Endothelial cell of umbilical vein (primary cell): ENCODE measurements around the gene SP2. TPM values are rescaled to one million over a fixed set of nuclear protein-coding genes. Genes with fewer than 3 reads are reported as not detected.

Source experiments
- BruUV-seq: library from RNA; stranded (reverse); fragments of 400-500 nt; replicated peaks from 2 replicates; lab custom pipeline; 2021; lab: Mats Ljungman, UMichigan
- CTCF ChIA-PET: fragments of 300-600, 350-600 bp; sonication (Branson Sonifier 250); formaldehyde crosslinking; loops from one replicate; lab custom pipeline; 2021; ENCODE audit warnings: antibody characterized with exemption, inconsistent platforms; lab: Charles Lee
- POLR2A ChIA-PET: fragments of 300-600, 350-600 bp; sonication (Branson Sonifier 250); formaldehyde crosslinking; loops from one replicate; lab custom pipeline; 2021; ENCODE audit warnings: antibody characterized with exemption, inconsistent platforms; lab: Charles Lee
- DNase-seq: peaks from one replicate; pipeline ENCODE4 v3.0.0-alpha.2; 2011; ENCODE audit warnings: low read depth, low spot score
- FAIRE-seq: peaks from 2 replicates; lab custom pipeline; 2011; peaks lifted over from hg19 to GRCh38; lab: Jason Lieb, UNC
- H2AFZ ChIP-seq: 2 replicates; pipeline ENCODE4 v1.6.0; 2012; ENCODE audit warnings: low read depth, low read length, control low read depth, inconsistent platforms
- H3K27ac ChIP-seq: 2 replicates; pipeline ENCODE4 v1.5.1; 2011; ENCODE audit warnings: low read depth, mild to moderate bottlenecking, control low read depth, low read length, moderate library complexity; ENCODE audit not compliant: insufficient read depth
- H3K27me3 ChIP-seq, 2 experiments: 2 replicates each; pipeline versions ENCODE4 v1.6.0 to v1.6.1; 2011; ENCODE audit warnings: low read length in 2 of 2, mixed read lengths in 1 of 2; ENCODE audit not compliant: control insufficient read depth in 2 of 2, insufficient read depth in 2 of 2
- H3K36me3 ChIP-seq, 2 experiments: 2 replicates in 1 of 2; 3 replicates in 1 of 2; pipeline ENCODE4 v1.5.1; 2011; ENCODE audit warnings: low read length in 2 of 2, mild to moderate bottlenecking in 1 of 2, moderate library complexity in 1 of 2; ENCODE audit not compliant: control insufficient read depth in 2 of 2, insufficient read depth in 2 of 2; ENCODE audit errors: extremely low read depth in 1 of 2
- H3K4me1 ChIP-seq: 3 replicates; pipeline ENCODE4 v1.5.1; 2011; ENCODE audit warnings: mild to moderate bottlenecking, low read length; ENCODE audit not compliant: control insufficient read depth, insufficient read depth; ENCODE audit errors: extremely low read depth
- H3K4me2 ChIP-seq: 2 replicates; pipeline ENCODE4 v1.6.1; 2011; ENCODE audit warnings: low read length, control low read depth, mixed read lengths; ENCODE audit not compliant: insufficient read depth
- H3K4me3 ChIP-seq, 3 experiments: fragments of 200-600 bp in 1 of 3; sonication (generic), shearing (Covaris generic) in 1 of 3; replicated peaks in 1 of 3; 2 replicates each; pipeline ENCODE4 v1.5.1; 2011 to 2016; ENCODE audit warnings: control low read depth in 3 of 3, low read length in 3 of 3, mild to moderate bottlenecking in 2 of 3, inconsistent platforms in 1 of 3, low read depth in 1 of 3, moderate library complexity in 1 of 3; ENCODE audit not compliant: insufficient read depth in 1 of 3
- H3K79me2 ChIP-seq: 2 replicates; pipeline ENCODE4 v1.6.0; 2012; ENCODE audit warnings: low read length, inconsistent platforms; ENCODE audit not compliant: control insufficient read depth, insufficient read depth
- H3K9ac ChIP-seq: replicated peaks from 2 replicates; pipeline ENCODE3; 2011; ENCODE audit warnings: low read length, control low read depth; ENCODE audit not compliant: insufficient read depth; ENCODE audit errors: extremely low read depth
- H3K9me1 ChIP-seq: replicated peaks from 3 replicates; pipeline ENCODE4 v1.6.0; 2011; ENCODE audit warnings: mild to moderate bottlenecking, low read length; ENCODE audit not compliant: control insufficient read depth, insufficient read depth; ENCODE audit errors: extremely low read depth
- H3K9me3 ChIP-seq: replicated peaks from 2 replicates; pipeline ENCODE4 v1.5.1; 2012; ENCODE audit warnings: low read length, inconsistent platforms; ENCODE audit not compliant: control insufficient read depth, insufficient read depth
- H4K20me1 ChIP-seq: replicated peaks from 2 replicates; pipeline ENCODE3; 2011; ENCODE audit warnings: mild to moderate bottlenecking, low read length; ENCODE audit not compliant: control insufficient read depth, insufficient read depth; ENCODE audit errors: extremely low read depth
- CTCF ChIP-seq, 2 donors: IDR thresholded peaks; 1 replicate in 1 of 2; 2 replicates in 1 of 2; pipeline ENCODE4 v1.5.1; 2011; ENCODE audit warnings: low read length in 2 of 2, mild to moderate bottlenecking in 2 of 2, moderate library complexity in 2 of 2, control low read depth in 1 of 2, inconsistent platforms in 1 of 2, low read depth in 1 of 2; ENCODE audit not compliant: insufficient read depth in 1 of 2; ENCODE audit errors: extremely low read depth in 1 of 2
- EZH2 ChIP-seq: IDR thresholded peaks from 2 replicates; pipeline ENCODE4 v1.6.1; 2012; ENCODE audit warnings: borderline replicate concordance, low read depth, mild to moderate bottlenecking, moderate library complexity, low read length, inconsistent platforms; ENCODE audit not compliant: severe bottlenecking
- FOS ChIP-seq: IDR thresholded peaks from 2 replicates; pipeline ENCODE4 v1.6.1; 2011; ENCODE audit warnings: mild to moderate bottlenecking, low read length, moderate library complexity, borderline replicate concordance; ENCODE audit not compliant: insufficient read depth
- GATA2 ChIP-seq: IDR thresholded peaks from 2 replicates; pipeline ENCODE4 v1.7.0; 2011; ENCODE audit warnings: low read depth, mild to moderate bottlenecking, moderate library complexity, mixed read lengths, low read length; ENCODE audit not compliant: insufficient read length, insufficient read depth
- JUN ChIP-seq: IDR thresholded peaks from 2 replicates; pipeline ENCODE4 v1.6.1; 2011; ENCODE audit warnings: borderline replicate concordance, low read depth; ENCODE audit not compliant: insufficient read length, insufficient read depth
- MAX ChIP-seq: IDR thresholded peaks from 2 replicates; pipeline ENCODE4 v1.6.1; 2011; ENCODE audit not compliant: insufficient read depth, insufficient read length
- MYC ChIP-seq: IDR thresholded peaks from one replicate; pipeline ENCODE4 v1.6.1; 2011; ENCODE audit warnings: mild to moderate bottlenecking, low read depth, low read length
- POLR2A ChIP-seq: IDR thresholded peaks from 2 replicates; pipeline ENCODE4 v1.6.1; 2012; ENCODE audit warnings: low read depth, mild to moderate bottlenecking, control low read depth, low read length
- POLR2AphosphoS5 ChIP-seq: IDR thresholded peaks from 2 replicates; pipeline ENCODE4 v1.6.1; 2012; ENCODE audit warnings: low read depth, mild to moderate bottlenecking, control low read depth, low read length, moderate library complexity; ENCODE audit not compliant: insufficient read depth
- dilution Hi-C: fragments of 300-500 bp; cut with MboI; formaldehyde crosslinking; loops from one replicate; pipeline ENCODE4 v1.15.0; 2019; ENCODE audit warnings: low sequenced_read_pairs; ENCODE audit not compliant: extremely low pct_ligation_motif_present
- intact Hi-C: fragments of 100-400 bp; cut with micrococcal nuclease; formaldehyde crosslinking; loops from one replicate; pipeline ENCODE4 v1.10.0; 2022
- polyA plus RNA-seq, 4 experiments: library from polyadenylated mRNA; depleted of rRNA in 3 of 4; stranded (reverse) in 3 of 4; unstranded in 1 of 4; fragments of >200 nt; gene quantifications; 2 replicates each; pipeline versions ENCODE4 v1.2.1 to v1.2.3, GENCODE V29; 2011 to 2012; ENCODE audit warnings: missing spikeins in 1 of 4
- total RNA-seq: library from RNA; stranded (reverse); gene quantifications from 2 replicates; pipeline ENCODE4 v1.2.3, GENCODE V29; 2021

SP2 gene
- total and polyA plus RNA-seq, 2 donors (not counting 3 experiments of a cell fraction or from before 2014, with no cell fraction given): 11.2 to 18.6 TPM

GRCh38 chr17:47968836-47969235 is 72.8 kb downstream of the SP2 start:
- TF ChIP-seq FOS (no peak), CTCF (IDR thresholded peaks at IDR 0.05; ENCODE audit: extremely low read depth in 1 of 2, insufficient read depth in 1 of 2, low read depth in 1 of 2, low read length in 2 of 2) (no peak), GATA2 (no peak), POLR2A (no peak), JUN (no peak), POLR2AphosphoS5 (no peak), EZH2 (no peak), MAX (no peak), MYC (no peak)
- H3K27ac ChIP-seq: no peak overlapping the region
- no peak overlapping the region for H3K9ac ChIP-seq
- intact Hi-C loops (no loop called here), dilution Hi-C loops (no loop called here)
- no peaks in the 10 kb centered on the region for H3K27me3 ChIP-seq
- H3K9me3 ChIP-seq: no peaks in the 10 kb centered on the region
- H3K9me1 ChIP-seq: no peaks in the 10 kb centered on the region
- no peak overlapping the region for H2AFZ ChIP-seq
- H3K4me3 ChIP-seq: no peak overlapping the region
- BruUV-seq: no TSS peak
- no peak for FAIRE-seq
- ChIA-PET CTCF (interaction anchor here (1.0 to 15.7 kb wide), 6 partner anchors 10 to 79 kb away, joined by 3 to 469 read pairs (median 23); partner anchors contain the start of gene PRR15L), POLR2A (no interaction called here)
- H3K79me2 ChIP-seq: no peaks in the 10 kb centered on the region
- peaks cover 0 to 2% of the 10 kb centered on the region in 2 experiments for H3K36me3 ChIP-seq
- H3K4me1 ChIP-seq: peaks cover 6% of the 10 kb centered on the region
- H3K4me2 ChIP-seq: no peak overlapping the region
- no peaks in the 10 kb centered on the region for H4K20me1 ChIP-seq
- DNase-seq: no peak
